ENCODE results near the gene NFAT5. TPM values are rescaled to one million over a fixed set of nuclear protein-coding genes. Genes with fewer than 3 reads are reported as not detected.

The NFAT5 gene
- total RNA-seq, 2 donors from 2014 or later, result 41.4 to 52.7 TPM

- Histone ChIP-seq H3K4me1 (replicated peaks) (peaks cover 3% of the 10 kb centered on the region), H3K4me3 (no peak overlapping the region), H3K27me3 (replicated peaks; ENCODE audit: insufficient read depth) (no peaks in the 10 kb centered on the region), H3K9me3 (no peaks in the 10 kb centered on the region), H3K36me3 (no peaks in the 10 kb centered on the region), H3K27ac (peak overlapping the region; percentile 62 to 68)
- DNase-seq (ENCODE audit: low spot score), result peak; percentile 49
- 16% methylated on average over 1 of the region's 1 CpG for WGBS
- intact Hi-C loops (cut with DNase I), result no loop called here
- TF ChIP-seq POLR2AphosphoS5 (IDR thresholded peaks at IDR 0.05) (peak; percentile 81), POLR2A (IDR thresholded peaks at IDR 0.05) (no peak)
Observed at GRCh38 chr16:69613378-69614154, 47.8 kb downstream of the NFAT5 start.

GRCh38 chr16:69615528-69615927, 49.8 kb downstream of the NFAT5 start:
- Histone ChIP-seq H3K4me1 (replicated peaks) (peaks cover 3% of the 10 kb centered on the region), H3K9me3 (no peaks in the 10 kb centered on the region), H3K27ac (no peak overlapping the region), H3K27me3 (replicated peaks; ENCODE audit: insufficient read depth) (no peaks in the 10 kb centered on the region), H3K4me3 (no peak overlapping the region), H3K36me3 (no peaks in the 10 kb centered on the region)
- DNase-seq (ENCODE audit: low spot score), result no peak
- intact Hi-C loops (cut with DNase I), result loop anchor here (5.0 kb wide), 1 partner anchor 48 kb away; the partner anchor contains the start of gene NFAT5
- 87% methylated on average over 2 of the region's 2 CpGs for WGBS
- TF ChIP-seq POLR2AphosphoS5 (IDR thresholded peaks at IDR 0.05) (no peak), POLR2A (IDR thresholded peaks at IDR 0.05) (no peak), CTCF (IDR thresholded peaks at IDR 0.05) (no peak)

- Histone ChIP-seq H3K27ac (no peak overlapping the region), H3K36me3 (no peaks in the 10 kb centered on the region), H3K4me1 (replicated peaks) (peaks cover 3% of the 10 kb centered on the region), H3K9me3 (no peaks in the 10 kb centered on the region), H3K27me3 (replicated peaks; ENCODE audit: insufficient read depth) (no peaks in the 10 kb centered on the region), H3K4me3 (no peak overlapping the region)
- DNase-seq (ENCODE audit: low spot score), result no peak
- 94% methylated on average over 4 of the region's 4 CpGs for WGBS
- intact Hi-C loops (cut with DNase I), result loop anchor here (5.0 kb wide), 1 partner anchor 49 kb away; the partner anchor contains the start of gene NFAT5
- TF ChIP-seq POLR2A (IDR thresholded peaks at IDR 0.05), result no peak
- no peak for TF ChIP-seq POLR2AphosphoS5 (IDR thresholded peaks at IDR 0.05)
- no peak for TF ChIP-seq CTCF (IDR thresholded peaks at IDR 0.05)
Observed at GRCh38 chr16:69616082-69616481, 50.3 kb downstream of the NFAT5 start.

DNA sequence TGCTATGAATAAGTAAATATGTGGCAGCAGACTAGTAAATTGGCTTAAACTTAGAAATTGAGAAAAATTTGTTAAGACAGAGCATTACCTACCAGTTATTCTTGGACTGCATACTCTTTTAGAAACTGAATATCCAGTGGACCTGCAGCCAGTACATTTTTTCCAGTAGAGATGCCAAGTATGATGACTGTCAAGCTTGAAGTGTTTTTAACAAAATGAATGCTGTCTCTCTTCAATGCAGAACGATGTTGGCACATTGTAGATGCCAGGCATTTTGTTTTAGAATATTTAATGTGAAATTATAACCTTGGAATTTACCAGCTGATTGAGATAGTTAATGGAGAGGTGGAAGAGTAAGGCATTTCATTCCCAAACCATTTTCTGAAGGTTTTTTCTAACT, 52.5 kb downstream of the NFAT5 start:
- no peaks in the 10 kb centered on the region for H3K27me3 ChIP-seq (replicated peaks; ENCODE audit: insufficient read depth)
- no peaks in the 10 kb centered on the region for H3K36me3 ChIP-seq
- no peak for DNase-seq (ENCODE audit: low spot score)
- WGBS, result 25% methylated on average over 1 of the region's 1 CpG
- peaks cover 3% of the 10 kb centered on the region for H3K4me1 ChIP-seq (replicated peaks)
- TF ChIP-seq CTCF (IDR thresholded peaks at IDR 0.05) (no peak), POLR2A (IDR thresholded peaks at IDR 0.05) (no peak), POLR2AphosphoS5 (IDR thresholded peaks at IDR 0.05) (no peak)
- H3K27ac ChIP-seq, result no peak overlapping the region
- intact Hi-C loops (cut with DNase I), result loop anchor here (5.0 kb wide), 1 partner anchor 51 kb away; the partner anchor contains the start of gene NFAT5
- H3K9me3 ChIP-seq, result no peaks in the 10 kb centered on the region
- no peak overlapping the region for H3K4me3 ChIP-seq

- intact Hi-C loops (cut with DNase I), result loop anchor here (5.0 kb wide), 1 partner anchor 51 kb away; the partner anchor contains the start of gene NFAT5
- Histone ChIP-seq H3K36me3 (no peaks in the 10 kb centered on the region), H3K4me3 (no peak overlapping the region), H3K9me3 (no peaks in the 10 kb centered on the region), H3K27ac (no peak overlapping the region), H3K4me1 (replicated peaks) (no peaks in the 10 kb centered on the region), H3K27me3 (replicated peaks; ENCODE audit: insufficient read depth) (no peaks in the 10 kb centered on the region)
- WGBS, result 34% methylated on average over 3 of the region's 3 CpGs
- TF ChIP-seq POLR2AphosphoS5 (IDR thresholded peaks at IDR 0.05), result no peak
- TF ChIP-seq POLR2A (IDR thresholded peaks at IDR 0.05), result no peak
- TF ChIP-seq CTCF (IDR thresholded peaks at IDR 0.05), result no peak
- DNase-seq (ENCODE audit: low spot score), result no peak
Observed at GRCh38 chr16:69618721-69619120, 53.0 kb downstream of the NFAT5 start.

Data from prostate gland (tissue), 2 donors.